GM12878 (cell line): Measurements from ENCODE around the gene SEC14L1. TPM values are rescaled to one million over a fixed set of nuclear protein-coding genes. Genes with fewer than 3 reads are reported as not detected.
A peak's percentile ranks its signal among the peaks of the same experiment; 100 is the strongest.

Source experiments
- ATAC-seq: fragments of 200-7000 bp; cut with Tn5 transposase; 3 replicates; pipeline ENCODE4 v1.9.1; 2020; ENCODE audit warnings: mild to moderate bottlenecking, moderate library complexity
- BruUV-seq: library from RNA; stranded (reverse); fragments of 400-500 nt; replicated peaks from 2 replicates; lab custom pipeline; 2021; lab: Mats Ljungman, UMichigan
- CTCF ChIA-PET: fragments of 300-600 bp; sonication (Branson Sonifier 250); formaldehyde crosslinking; extraction: SDS; loops from one replicate; lab custom pipeline; 2021; ENCODE audit warnings: inconsistent platforms; lab: Yijun Ruan, JAX
- POLR2A ChIA-PET: fragments of 350-600 bp; formaldehyde crosslinking; extraction: SDS; loops from one replicate; lab custom pipeline; 2021; ENCODE audit warnings: inconsistent platforms; lab: Charles Lee
- RAD21 ChIA-PET: fragments of 300-600 bp; sonication (Branson Sonifier 250); formaldehyde crosslinking; loops from one replicate; lab custom pipeline; 2023; ENCODE audit warnings: antibody characterized with exemption; ENCODE audit not compliant: unreplicated experiment; lab: Charles Lee
- SMC1A ChIA-PET: fragments of 300-600 bp; sonication (Branson Sonifier 250); formaldehyde crosslinking; loops from one replicate; lab custom pipeline; 2023; ENCODE audit not compliant: unreplicated experiment, uncharacterized antibody; lab: Charles Lee
- DNase-seq: peaks from one replicate; pipeline ENCODE4 v3.0.0-alpha.2; 2011; ENCODE audit warnings: low read depth, low spot score
- FAIRE-seq: peaks from 3 replicates; lab custom pipeline; 2011; peaks lifted over from hg19 to GRCh38; lab: Jason Lieb, UNC
- H2AFZ ChIP-seq: 2 replicates; pipeline ENCODE4 v1.6.0; 2011; ENCODE audit warnings: low read depth, low read length, control low read depth; ENCODE audit not compliant: control insufficient read depth
- H3K27ac ChIP-seq: 2 replicates; pipeline ENCODE4 v1.5.1; 2011; ENCODE audit warnings: control low read depth; ENCODE audit not compliant: control insufficient read depth, insufficient read depth
- H3K27me3 ChIP-seq, 2 experiments: replicated peaks in 1 of 2; 2 replicates each; pipeline versions ENCODE4 v1.6.0 to v1.6.1; 2011; ENCODE audit warnings: low read length in 1 of 2; ENCODE audit not compliant: control insufficient read depth in 2 of 2, insufficient read depth in 2 of 2
- H3K36me3 ChIP-seq, 2 experiments: 2 replicates each; pipeline ENCODE4 v1.5.1; 2011; ENCODE audit warnings: low read length in 1 of 2; ENCODE audit not compliant: control insufficient read depth in 2 of 2, insufficient read depth in 2 of 2
- H3K4me1 ChIP-seq: 2 replicates; pipeline ENCODE4 v1.6.1; 2011; ENCODE audit warnings: mild to moderate bottlenecking, low read length, moderate library complexity, mixed read lengths; ENCODE audit not compliant: control insufficient read depth, insufficient read depth
- H3K4me2 ChIP-seq: 2 replicates; pipeline ENCODE4 v1.6.0; 2011; ENCODE audit warnings: control low read depth; ENCODE audit not compliant: control insufficient read depth, insufficient read depth
- H3K4me3 ChIP-seq: fragments of 200-600 bp; sonication (generic); 2 replicates; pipeline ENCODE4 v1.5.1; 2016
- H3K79me2 ChIP-seq: 2 replicates; pipeline ENCODE4 v1.6.0; 2011; ENCODE audit warnings: low read length; ENCODE audit not compliant: control insufficient read depth, insufficient read depth
- H3K9ac ChIP-seq: 2 replicates; pipeline ENCODE4 v1.8.0; 2011; ENCODE audit warnings: low read length, control low read depth, mixed read lengths; ENCODE audit not compliant: control insufficient read depth, insufficient read depth
- H3K9me3 ChIP-seq: replicated peaks from 3 replicates; pipeline ENCODE4 v1.5.1; 2011; ENCODE audit warnings: mild to moderate bottlenecking, low read length; ENCODE audit not compliant: control insufficient read depth, insufficient read depth
- H4K20me1 ChIP-seq: 2 replicates; pipeline ENCODE4 v1.6.0; 2011; ENCODE audit not compliant: control insufficient read depth, insufficient read depth
- BCL11A ChIP-seq: IDR thresholded peaks from 2 replicates; pipeline ENCODE4 v1.6.1; 2011; ENCODE audit warnings: low read depth, low read length
- CBX5 ChIP-seq: sonication (generic); IDR thresholded peaks from 2 replicates; pipeline ENCODE4 v1.6.1; 2016; ENCODE audit warnings: low read depth, moderate library complexity, mild to moderate bottlenecking, inconsistent platforms
- DPF2 ChIP-seq: fragments of 450-650 bp; IDR thresholded peaks from 2 replicates; pipeline ENCODE4 v1.6.1; 2017; ENCODE audit warnings: mild to moderate bottlenecking
- ETV6 ChIP-seq, 2 experiments: fragments of 450-650 bp in 1 of 2; IDR thresholded peaks in 1 of 2; conservative IDR thresholded peaks in 1 of 2; 2 replicates each; pipeline ENCODE4 v1.6.1; 2014; ENCODE audit warnings: antibody characterized with exemption in 1 of 2, borderline replicate concordance in 1 of 2, low read depth in 1 of 2, mild to moderate bottlenecking in 1 of 2, moderate library complexity in 1 of 2
- IKZF1 ChIP-seq: fragments of 450-650 bp; conservative IDR thresholded peaks from 2 replicates; pipeline ENCODE4 v1.6.1; 2017; ENCODE audit warnings: antibody characterized with exemption, mild to moderate bottlenecking
- MEF2A ChIP-seq: IDR thresholded peaks from 2 replicates; pipeline ENCODE4 v1.6.1; 2011; ENCODE audit warnings: low read depth, mild to moderate bottlenecking, low read length, moderate library complexity; ENCODE audit not compliant: insufficient read depth
- NR2C2 ChIP-seq: IDR thresholded peaks from 2 replicates; pipeline ENCODE4 v1.6.1; 2011; ENCODE audit warnings: borderline replicate concordance, low read depth; ENCODE audit not compliant: control insufficient read depth, insufficient read length
- NR2F1 ChIP-seq: fragments of 450-650 bp; conservative IDR thresholded peaks from 2 replicates; pipeline ENCODE4 v1.6.1; 2017; ENCODE audit warnings: mild to moderate bottlenecking
- SIX5 ChIP-seq: IDR thresholded peaks from 2 replicates; pipeline ENCODE4 v1.6.1; 2011; ENCODE audit warnings: mild to moderate bottlenecking, low read depth, low read length, moderate library complexity; ENCODE audit not compliant: severe bottlenecking
- ZNF24 ChIP-seq: fragments of 450-650 bp; IDR thresholded peaks from 2 replicates; pipeline ENCODE4 v1.6.1; 2017; ENCODE audit warnings: antibody characterized with exemption, mild to moderate bottlenecking
- WGBS: methylation state at CpG from one replicate; pipeline ENCODE4 v1.1.6; 2016; ENCODE audit warnings: low lambda C conversion rate; ENCODE audit not compliant: insufficient replicate concordance, insufficient coverage; ENCODE audit errors: missing lambda C conversion rate; 5-methylcytosine and 5-hydroxymethylcytosine counted together
- in situ Hi-C: fragments of 300-500 bp; cut with MboI; formaldehyde crosslinking; loops from 9 replicates; pipeline ENCODE4 v1.14.3; 2018; ENCODE audit warnings: mixed read lengths
- intact Hi-C: fragments of 100-400 bp; cut with micrococcal nuclease; formaldehyde crosslinking; loops from one replicate; pipeline ENCODE4 v1.14.2; 2022; ENCODE audit not compliant: unreplicated experiment
- polyA plus RNA-seq, 11 experiments: library from polyadenylated mRNA; depleted of rRNA in 4 of 11; unstranded in 6 of 11; stranded (reverse) in 5 of 11; fragments of >200 nt; fragmentation: Nextera tagmentation in 4 of 11; fragmentation: Illumina TruSeq in 1 of 11; extraction: Ambion mirVana in 4 of 11; extraction: Trizol in 1 of 11; gene quantifications; 1 replicate in 1 of 11; 2 replicates in 10 of 11; pipeline versions ENCODE4 v1.2.1 to v1.2.3, GENCODE V29; 2011 to 2016; ENCODE audit warnings: inconsistent platforms in 2 of 11, missing spikeins in 2 of 11, low read depth in 1 of 11
- total RNA-seq, 4 experiments: library from RNA; depleted of rRNA in 3 of 4; stranded (reverse); fragments of >200 nt in 3 of 4; fragmentation: Illumina TruSeq in 1 of 4; extraction: Trizol in 1 of 4; gene quantifications; 2 replicates each; pipeline versions ENCODE4 v1.2.1 to v1.2.3, GENCODE V29; 2013 to 2021
- TF ChIP-seq, protein P1 (sequence below): fragments of 450-650 bp; IDR thresholded peaks from 2 replicates; pipeline ENCODE4 v1.6.1; 2017; ENCODE audit warnings: mild to moderate bottlenecking, moderate library complexity
- TF ChIP-seq, protein P2 (sequence below), 3 experiments: IDR thresholded peaks in 2 of 3; conservative IDR thresholded peaks in 1 of 3; 2 replicates each; pipeline ENCODE4 v1.5.1; 2011; ENCODE audit warnings: low read depth in 3 of 3, low read length in 3 of 3, mild to moderate bottlenecking in 3 of 3, control low read depth in 2 of 3, moderate library complexity in 2 of 3, inconsistent platforms in 1 of 3, mixed read lengths in 1 of 3; ENCODE audit not compliant: control insufficient read depth in 2 of 3, insufficient read depth in 1 of 3; ENCODE audit errors: extremely low read depth in 1 of 3
- TF ChIP-seq, protein P3 (sequence below): IDR thresholded peaks from 2 replicates; pipeline ENCODE4 v1.6.1; 2011; ENCODE audit warnings: borderline replicate concordance, low read depth, mild to moderate bottlenecking, moderate library complexity, mixed read lengths, low read length; ENCODE audit not compliant: insufficient read depth; ENCODE audit errors: extremely low read length

SEC14L1 gene
- total and polyA plus RNA-seq, 10 of the 15 experiments (the other 5 are each of a cell fraction or from before 2014, with no cell fraction given), result 6.3 to 66.1 (median 33.5) TPM

DNA sequence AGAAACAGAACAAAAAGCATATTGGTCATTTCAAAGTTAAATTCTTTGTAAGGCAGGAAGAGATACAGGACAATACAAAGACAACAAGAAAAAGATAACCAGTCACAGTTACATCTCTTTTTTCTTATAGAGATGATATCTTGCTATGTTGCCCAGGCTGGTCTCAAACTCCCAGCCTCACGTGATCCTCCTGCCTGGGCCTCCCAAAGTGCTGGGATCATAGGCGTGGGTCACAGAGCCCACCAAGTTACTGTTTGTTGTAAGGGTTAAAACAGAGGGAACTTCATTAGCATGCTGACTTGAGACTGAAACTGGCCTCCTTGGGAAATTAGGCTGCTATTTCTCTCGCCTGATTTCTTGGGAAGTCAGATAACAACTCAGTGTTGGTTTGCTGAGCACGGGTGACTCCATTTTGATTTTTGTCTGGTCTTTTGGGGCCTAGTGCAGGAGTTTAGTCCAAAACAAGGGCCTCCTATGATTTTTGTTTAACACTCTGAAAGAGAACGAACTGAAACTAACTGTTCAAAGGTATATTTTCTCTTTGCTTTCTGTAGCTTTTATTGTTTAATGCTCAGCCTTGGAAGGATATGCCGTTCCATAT is 31.5 kb upstream of the SEC14L1 start (continued):
- TF ChIP-seq, protein P1, sequence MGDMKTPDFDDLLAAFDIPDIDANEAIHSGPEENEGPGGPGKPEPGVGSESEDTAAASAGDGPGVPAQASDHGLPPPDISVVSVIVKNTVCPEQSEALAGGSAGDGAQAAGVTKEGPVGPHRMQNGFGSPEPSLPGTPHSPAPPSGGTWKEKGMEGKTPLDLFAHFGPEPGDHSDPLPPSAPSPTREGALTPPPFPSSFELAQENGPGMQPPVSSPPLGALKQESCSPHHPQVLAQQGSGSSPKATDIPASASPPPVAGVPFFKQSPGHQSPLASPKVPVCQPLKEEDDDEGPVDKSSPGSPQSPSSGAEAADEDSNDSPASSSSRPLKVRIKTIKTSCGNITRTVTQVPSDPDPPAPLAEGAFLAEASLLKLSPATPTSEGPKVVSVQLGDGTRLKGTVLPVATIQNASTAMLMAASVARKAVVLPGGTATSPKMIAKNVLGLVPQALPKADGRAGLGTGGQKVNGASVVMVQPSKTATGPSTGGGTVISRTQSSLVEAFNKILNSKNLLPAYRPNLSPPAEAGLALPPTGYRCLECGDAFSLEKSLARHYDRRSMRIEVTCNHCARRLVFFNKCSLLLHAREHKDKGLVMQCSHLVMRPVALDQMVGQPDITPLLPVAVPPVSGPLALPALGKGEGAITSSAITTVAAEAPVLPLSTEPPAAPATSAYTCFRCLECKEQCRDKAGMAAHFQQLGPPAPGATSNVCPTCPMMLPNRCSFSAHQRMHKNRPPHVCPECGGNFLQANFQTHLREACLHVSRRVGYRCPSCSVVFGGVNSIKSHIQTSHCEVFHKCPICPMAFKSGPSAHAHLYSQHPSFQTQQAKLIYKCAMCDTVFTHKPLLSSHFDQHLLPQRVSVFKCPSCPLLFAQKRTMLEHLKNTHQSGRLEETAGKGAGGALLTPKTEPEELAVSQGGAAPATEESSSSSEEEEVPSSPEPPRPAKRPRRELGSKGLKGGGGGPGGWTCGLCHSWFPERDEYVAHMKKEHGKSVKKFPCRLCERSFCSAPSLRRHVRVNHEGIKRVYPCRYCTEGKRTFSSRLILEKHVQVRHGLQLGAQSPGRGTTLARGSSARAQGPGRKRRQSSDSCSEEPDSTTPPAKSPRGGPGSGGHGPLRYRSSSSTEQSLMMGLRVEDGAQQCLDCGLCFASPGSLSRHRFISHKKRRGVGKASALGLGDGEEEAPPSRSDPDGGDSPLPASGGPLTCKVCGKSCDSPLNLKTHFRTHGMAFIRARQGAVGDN, result peak; percentile 99

DNA sequence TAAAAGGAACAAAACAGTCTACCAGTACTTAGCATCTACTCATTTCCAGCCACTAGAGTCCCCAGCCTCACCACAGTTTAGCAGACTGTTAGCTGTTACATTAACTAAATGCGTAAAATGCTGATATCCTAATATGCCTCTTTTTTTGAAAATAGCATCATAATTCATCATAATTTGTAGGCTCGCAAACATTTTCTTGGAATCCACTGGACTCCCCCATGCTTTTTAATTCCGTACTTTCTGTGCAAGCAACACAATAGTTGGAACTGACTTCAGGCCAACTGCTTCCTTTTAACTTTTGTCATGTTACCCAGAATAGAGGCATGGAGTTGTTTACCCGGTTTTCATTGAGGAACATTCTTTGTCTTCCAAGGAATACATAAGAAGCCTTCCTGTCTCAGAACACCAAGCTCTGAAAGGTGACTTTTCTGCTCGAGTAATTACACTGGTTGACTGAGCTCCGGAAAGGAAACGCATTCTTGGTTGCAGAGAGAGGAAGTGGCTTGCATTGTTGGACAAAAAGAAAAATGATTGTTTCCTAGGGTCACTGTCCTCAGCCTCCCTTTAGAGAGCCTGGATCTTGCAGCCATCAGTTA is 30.9 kb upstream of the SEC14L1 start:
- WGBS, result 30% methylated on average over 7 of the region's 7 CpGs
- TF ChIP-seq, protein P2, sequence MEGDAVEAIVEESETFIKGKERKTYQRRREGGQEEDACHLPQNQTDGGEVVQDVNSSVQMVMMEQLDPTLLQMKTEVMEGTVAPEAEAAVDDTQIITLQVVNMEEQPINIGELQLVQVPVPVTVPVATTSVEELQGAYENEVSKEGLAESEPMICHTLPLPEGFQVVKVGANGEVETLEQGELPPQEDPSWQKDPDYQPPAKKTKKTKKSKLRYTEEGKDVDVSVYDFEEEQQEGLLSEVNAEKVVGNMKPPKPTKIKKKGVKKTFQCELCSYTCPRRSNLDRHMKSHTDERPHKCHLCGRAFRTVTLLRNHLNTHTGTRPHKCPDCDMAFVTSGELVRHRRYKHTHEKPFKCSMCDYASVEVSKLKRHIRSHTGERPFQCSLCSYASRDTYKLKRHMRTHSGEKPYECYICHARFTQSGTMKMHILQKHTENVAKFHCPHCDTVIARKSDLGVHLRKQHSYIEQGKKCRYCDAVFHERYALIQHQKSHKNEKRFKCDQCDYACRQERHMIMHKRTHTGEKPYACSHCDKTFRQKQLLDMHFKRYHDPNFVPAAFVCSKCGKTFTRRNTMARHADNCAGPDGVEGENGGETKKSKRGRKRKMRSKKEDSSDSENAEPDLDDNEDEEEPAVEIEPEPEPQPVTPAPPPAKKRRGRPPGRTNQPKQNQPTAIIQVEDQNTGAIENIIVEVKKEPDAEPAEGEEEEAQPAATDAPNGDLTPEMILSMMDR (IDR thresholded peaks at IDR 0.05 in 2 of 3, conservative IDR thresholded peaks at IDR 0.05 in 1 of 3; ENCODE audit: control insufficient read depth in 2 of 3, extremely low read depth in 1 of 3, insufficient read depth in 1 of 3, low read depth in 3 of 3, low read length in 3 of 3), result peak in 1 of 3 experiments; percentile 5; a peak in 1 of 6 replicates
- no peak for TF ChIP-seq NR2C2
- TF ChIP-seq IKZF1, result peak; percentile 71
- no peak for TF ChIP-seq CBX5
- TF ChIP-seq ZNF24, result no peak
- TF ChIP-seq MEF2A, result 0 out of 2 replicates have a peak, but pooled peaks have one; percentile 21
- 0 out of 2 replicates have a peak, but pooled peaks have one; percentile 32 for TF ChIP-seq BCL11A
- peak in 1 of 2 experiments; percentile 83; a peak in 1 of 4 replicates for TF ChIP-seq ETV6 (conservative IDR thresholded peaks at IDR 0.05 in 1 of 2, IDR thresholded peaks at IDR 0.05 in 1 of 2; ENCODE audit: borderline replicate concordance in 1 of 2, low read depth in 1 of 2)
- TF ChIP-seq DPF2, result no peak
- TF ChIP-seq SIX5, result no peak
- no peak for TF ChIP-seq NR2F1
- TF ChIP-seq, protein P3, sequence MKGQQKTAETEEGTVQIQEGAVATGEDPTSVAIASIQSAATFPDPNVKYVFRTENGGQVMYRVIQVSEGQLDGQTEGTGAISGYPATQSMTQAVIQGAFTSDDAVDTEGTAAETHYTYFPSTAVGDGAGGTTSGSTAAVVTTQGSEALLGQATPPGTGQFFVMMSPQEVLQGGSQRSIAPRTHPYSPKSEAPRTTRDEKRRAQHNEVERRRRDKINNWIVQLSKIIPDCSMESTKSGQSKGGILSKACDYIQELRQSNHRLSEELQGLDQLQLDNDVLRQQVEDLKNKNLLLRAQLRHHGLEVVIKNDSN, result no peak

More for the DNA sequence above, 30.9 kb upstream of the SEC14L1 start:
- Histone ChIP-seq H3K27ac (peak overlapping the region; percentile 2), H3K4me3 (no peak overlapping the region), H3K4me1 (peaks cover 41% of the 10 kb centered on the region), H4K20me1 (no peaks in the 10 kb centered on the region), H3K9ac (no peak overlapping the region), H3K79me2 (no peaks in the 10 kb centered on the region), H3K4me2 (peak overlapping the region; percentile 88), H2AFZ (no peak overlapping the region), H3K36me3 (no peaks in the 10 kb centered on the region), H3K27me3 (no peaks in the 10 kb centered on the region), H3K9me3 (no peaks in the 10 kb centered on the region)
- no TSS peak for BruUV-seq
- SMC1A ChIA-PET, result interaction anchor here (0.7 to 4.4 kb wide), 13 partner anchors 10 to 134 kb away, joined by 3 to 29 read pairs (median 5); partner anchors contain the start of gene SEC14L1
- intact Hi-C loops, result loop anchor here (5.0 kb wide), 1 partner anchor 102 kb away; no protein-coding TSS in a partner anchor
- CTCF ChIA-PET, result interaction anchor here (0.9 to 5.0 kb wide), 12 partner anchors 8 to 79 kb away, joined by 3 to 34 read pairs (median 4); partner anchors contain the start of gene SEC14L1
- DNase-seq, result peak; percentile 60
- ATAC-seq, result peak; percentile 45
- RAD21 ChIA-PET, result interaction anchor here (0.9 to 6.6 kb wide), 11 partner anchors 19 to 138 kb away, joined by 3 to 87 read pairs (median 6); partner anchors contain the start of gene SEC14L1
- POLR2A ChIA-PET, result interaction anchor here (0.6 to 6.2 kb wide), 6 partner anchors 22 to 337 kb away, joined by 3 to 60 read pairs (median 4); partner anchors contain the start of gene SEC14L1
- in situ Hi-C loops, result no loop called here
- peak; percentile 89 for FAIRE-seq
